Natural killer cell (primary cell): ENCODE data around the gene C11orf52. TPM values are rescaled to one million over a fixed set of nuclear protein-coding genes. Genes with fewer than 3 reads are reported as not detected.

Source experiments
- ATAC-seq, 3 donors: fragments of 150-1000 bp in 2 of 3; fragments of 200-7000 bp in 1 of 3; cut with Tn5 transposase; 1 replicate in 1 of 3; 2 replicates in 2 of 3; pipeline ENCODE4 v1.10.0; 2021; ENCODE audit warnings: mild to moderate bottlenecking in 2 of 3, moderate library complexity in 2 of 3
- DNase-seq, 2 donors: peaks; one replicate each; pipeline versions ENCODE4 v3.0.0 to v3.0.0-alpha.2; 2013 to 2021; ENCODE audit warnings: mixed read lengths in 1 of 2
- H3K27ac ChIP-seq: one replicate; pipeline ENCODE4 v1.5.1; 2013; ENCODE audit warnings: mild to moderate bottlenecking, low read length
- H3K27me3 ChIP-seq: one replicate; pipeline ENCODE4 v1.6.1; 2013; ENCODE audit warnings: low read length; ENCODE audit not compliant: control insufficient read depth, insufficient read depth
- H3K36me3 ChIP-seq: one replicate; pipeline ENCODE4 v1.6.1; 2013; ENCODE audit warnings: low read length; ENCODE audit not compliant: control insufficient read depth, insufficient read depth
- H3K4me1 ChIP-seq: one replicate; pipeline ENCODE4 v1.6.1; 2013; ENCODE audit warnings: low read length; ENCODE audit not compliant: control insufficient read depth, insufficient read depth
- H3K4me3 ChIP-seq: one replicate; pipeline ENCODE4 v1.5.1; 2013; ENCODE audit warnings: low read length
- H3K9me3 ChIP-seq: one replicate; pipeline ENCODE4 v1.6.1; 2013; ENCODE audit warnings: low read length; ENCODE audit not compliant: control insufficient read depth, insufficient read depth
- H3K27ac Mint-ChIP-seq, 2 donors: one replicate each; pipeline ENCODE4 v1.8.0; 2022; ENCODE audit warnings: mild to moderate bottlenecking in 2 of 2, mixed read lengths in 2 of 2, moderate library complexity in 1 of 2
- H3K27me3 Mint-ChIP-seq, 2 donors: one replicate each; pipeline ENCODE4 v1.8.0; 2022; ENCODE audit warnings: low read depth in 2 of 2, mixed read lengths in 2 of 2
- H3K36me3 Mint-ChIP-seq: one replicate; pipeline ENCODE4 v1.8.0; 2022; ENCODE audit warnings: mixed read lengths
- H3K4me1 Mint-ChIP-seq, 2 donors: one replicate each; pipeline ENCODE4 v1.8.0; 2022; ENCODE audit warnings: mixed read lengths in 2 of 2
- H3K4me3 Mint-ChIP-seq: one replicate; pipeline ENCODE4 v1.8.0; 2022; ENCODE audit warnings: mild to moderate bottlenecking, moderate library complexity, mixed read lengths
- H3K9me3 Mint-ChIP-seq, 2 donors: one replicate each; pipeline ENCODE4 v1.8.0; 2022; ENCODE audit warnings: mixed read lengths in 2 of 2
- WGBS: methylation state at CpG from one replicate; pipeline ENCODE4 v1.1.7; 2013; ENCODE audit warnings: missing lambda C conversion rate; ENCODE audit not compliant: insufficient coverage; 5-methylcytosine and 5-hydroxymethylcytosine counted together
- intact Hi-C: fragments of 100-400 bp; cut with micrococcal nuclease; formaldehyde crosslinking; loops from one replicate; pipeline ENCODE4 v1.14.2; 2022
- total RNA-seq, 4 donors: library from RNA; stranded (reverse); fragments of 120-200 nt in 1 of 4; gene quantifications; one replicate each; pipeline versions ENCODE4 v1.2.3 to v1.2.4, GENCODE V29; 2013 to 2022
- TF ChIP-seq, protein P1 (sequence below): fragments of 200-600 bp; IDR thresholded peaks from one replicate; pipeline ENCODE4 v1.8.0; 2022; ENCODE audit warnings: antibody characterized with exemption

Gene C11orf52
- total RNA-seq, 3 donors from 2014 or later (not counting 1 experiment from before 2014, with no cell fraction given), result not detected

- H3K27me3 Mint-ChIP-seq, result peaks cover 0 to 3% of the 10 kb centered on the region in 2 donors
- no peak overlapping the region for H3K4me3 ChIP-seq
- H3K27ac Mint-ChIP-seq, result no peak overlapping the region
- H3K27ac ChIP-seq, result no peak overlapping the region
- ATAC-seq, result no peak
- 100% methylated on average over 1 of the region's 1 CpG for WGBS
- no peak overlapping the region for H3K4me3 Mint-ChIP-seq
- no peaks in the 10 kb centered on the region for H3K27me3 ChIP-seq
- no peaks in the 10 kb centered on the region for H3K9me3 ChIP-seq
- DNase-seq, result no peak
- H3K4me1 ChIP-seq, result peaks cover 25% of the 10 kb centered on the region
- H3K4me1 Mint-ChIP-seq, result peaks cover 28 to 35% of the 10 kb centered on the region in 2 donors
- H3K36me3 ChIP-seq, result no peaks in the 10 kb centered on the region
- intact Hi-C loops, result loop anchor here (5.0 kb wide), 1 partner anchor 348 kb away; no protein-coding TSS in a partner anchor
- H3K9me3 Mint-ChIP-seq, result no peaks in the 10 kb centered on the region
- no peaks in the 10 kb centered on the region for H3K36me3 Mint-ChIP-seq
- TF ChIP-seq, protein P1, sequence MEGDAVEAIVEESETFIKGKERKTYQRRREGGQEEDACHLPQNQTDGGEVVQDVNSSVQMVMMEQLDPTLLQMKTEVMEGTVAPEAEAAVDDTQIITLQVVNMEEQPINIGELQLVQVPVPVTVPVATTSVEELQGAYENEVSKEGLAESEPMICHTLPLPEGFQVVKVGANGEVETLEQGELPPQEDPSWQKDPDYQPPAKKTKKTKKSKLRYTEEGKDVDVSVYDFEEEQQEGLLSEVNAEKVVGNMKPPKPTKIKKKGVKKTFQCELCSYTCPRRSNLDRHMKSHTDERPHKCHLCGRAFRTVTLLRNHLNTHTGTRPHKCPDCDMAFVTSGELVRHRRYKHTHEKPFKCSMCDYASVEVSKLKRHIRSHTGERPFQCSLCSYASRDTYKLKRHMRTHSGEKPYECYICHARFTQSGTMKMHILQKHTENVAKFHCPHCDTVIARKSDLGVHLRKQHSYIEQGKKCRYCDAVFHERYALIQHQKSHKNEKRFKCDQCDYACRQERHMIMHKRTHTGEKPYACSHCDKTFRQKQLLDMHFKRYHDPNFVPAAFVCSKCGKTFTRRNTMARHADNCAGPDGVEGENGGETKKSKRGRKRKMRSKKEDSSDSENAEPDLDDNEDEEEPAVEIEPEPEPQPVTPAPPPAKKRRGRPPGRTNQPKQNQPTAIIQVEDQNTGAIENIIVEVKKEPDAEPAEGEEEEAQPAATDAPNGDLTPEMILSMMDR, result no peak
Observed at GRCh38 chr11:111934306-111934705, 15.6 kb downstream of the C11orf52 start.

- Mint-ChIP-seq H3K4me1 (peaks cover 31 to 38% of the 10 kb centered on the region in 2 donors), H3K4me3 (peak overlapping the region; percentile 67), H3K27ac (peak overlapping the region in 1 of 2 donors; percentile 14), H3K27me3 (peaks cover 2 to 3% of the 10 kb centered on the region in 2 donors), H3K9me3 (no peaks in the 10 kb centered on the region), H3K36me3 (no peaks in the 10 kb centered on the region)
- DNase-seq (no peak), ATAC-seq (no peak)
- Histone ChIP-seq H3K4me3 (no peak overlapping the region), H3K36me3 (no peaks in the 10 kb centered on the region), H3K9me3 (no peaks in the 10 kb centered on the region), H3K27me3 (no peaks in the 10 kb centered on the region), H3K27ac (no peak overlapping the region), H3K4me1 (peaks cover 25% of the 10 kb centered on the region)
- TF ChIP-seq, protein P1, result no peak
- intact Hi-C loops, result no loop called here
- 51% methylated on average over 4 of the region's 4 CpGs for WGBS
Observed at GRCh38 chr11:111935317-111936039, 16.8 kb downstream of the C11orf52 start.

GRCh38 chr11:111936040-111936540 is 17.4 kb downstream of the C11orf52 start:
- H3K9me3 Mint-ChIP-seq, result no peaks in the 10 kb centered on the region
- H3K27ac ChIP-seq, result no peak overlapping the region
- no peaks in the 10 kb centered on the region for H3K36me3 ChIP-seq
- peak overlapping the region; percentile 72 for H3K4me3 Mint-ChIP-seq
- TF ChIP-seq, protein P1, result no peak
- H3K4me1 ChIP-seq, result peaks cover 25% of the 10 kb centered on the region
- ATAC-seq (no peak), DNase-seq (no peak)
- no peaks in the 10 kb centered on the region for H3K36me3 Mint-ChIP-seq
- peaks cover 31 to 38% of the 10 kb centered on the region in 2 donors for H3K4me1 Mint-ChIP-seq
- H3K9me3 ChIP-seq, result no peaks in the 10 kb centered on the region
- H3K27me3 Mint-ChIP-seq, result peaks cover 3 to 7% of the 10 kb centered on the region in 2 donors
- intact Hi-C loops, result no loop called here
- no peaks in the 10 kb centered on the region for H3K27me3 ChIP-seq
- 90% methylated on average over 3 of the region's 3 CpGs for WGBS
- peak overlapping the region in 1 of 2 donors; percentile 35 for H3K27ac Mint-ChIP-seq
- H3K4me3 ChIP-seq, result no peak overlapping the region
